Osteoblast (primary cell): ENCODE results near the gene MLXIP. TPM values are rescaled to one million over a fixed set of nuclear protein-coding genes. Genes with fewer than 3 reads are reported as not detected.

Experiments
- DNase-seq: peaks from one replicate; pipeline ENCODE4 v3.0.0; 2011; ENCODE audit warnings: low spot score, mixed read lengths; ENCODE audit not compliant: insufficient read length; ENCODE audit errors: missing footprints
- H2AFZ ChIP-seq: 2 replicates; pipeline ENCODE4 v1.6.0; 2011; ENCODE audit warnings: mild to moderate bottlenecking, low read length
- H3K27ac ChIP-seq: 2 replicates; pipeline ENCODE4 v1.5.1; 2011; ENCODE audit warnings: mild to moderate bottlenecking, low read depth, low read length, moderate library complexity
- H3K27me3 ChIP-seq: 2 replicates; pipeline ENCODE4 v1.6.0; 2012; ENCODE audit warnings: mild to moderate bottlenecking, control low read depth, inconsistent platforms, low read length, moderate library complexity; ENCODE audit not compliant: insufficient read depth
- H3K36me3 ChIP-seq: 2 replicates; pipeline ENCODE4 v1.5.1; 2011; ENCODE audit warnings: mild to moderate bottlenecking, low read length, control low read depth, moderate library complexity; ENCODE audit not compliant: insufficient read depth
- H3K4me1 ChIP-seq: 2 replicates; pipeline ENCODE4 v1.5.1; 2011; ENCODE audit warnings: mild to moderate bottlenecking, low read length, control low read depth, moderate library complexity; ENCODE audit not compliant: insufficient read depth
- H3K4me2 ChIP-seq: 2 replicates; pipeline ENCODE4 v1.6.0; 2011; ENCODE audit warnings: mild to moderate bottlenecking, low read length; ENCODE audit not compliant: insufficient read depth
- H3K4me3 ChIP-seq: fragments of 200-600 bp; sonication (generic); 3 replicates; pipeline ENCODE4 v1.5.1; 2012; ENCODE audit warnings: mild to moderate bottlenecking, low read length, inconsistent platforms; ENCODE audit not compliant: insufficient read depth
- H3K79me2 ChIP-seq: 2 replicates; pipeline ENCODE4 v1.6.0; 2012; ENCODE audit warnings: mild to moderate bottlenecking, low read length, control low read depth, inconsistent platforms; ENCODE audit not compliant: insufficient read depth
- H3K9me3 ChIP-seq: 2 replicates; pipeline ENCODE4 v1.5.1; 2011; ENCODE audit warnings: low read depth, low read length, control low read depth
- H4K20me1 ChIP-seq: 2 replicates; pipeline ENCODE4 v1.6.0; 2012; ENCODE audit warnings: mild to moderate bottlenecking, low read length, control low read depth; ENCODE audit not compliant: insufficient read depth
- CTCF ChIP-seq: IDR thresholded peaks from 2 replicates; pipeline ENCODE4 v1.5.1; 2011; ENCODE audit warnings: mild to moderate bottlenecking, low read depth, low read length, moderate library complexity; ENCODE audit errors: extremely low read depth
- total RNA-seq: library from RNA; depleted of rRNA; stranded (reverse); fragments of >200 nt; gene quantifications from 2 replicates; pipeline ENCODE4 v1.2.3, GENCODE V29; 2012

The MLXIP gene
- total RNA-seq, 1 donor, result 14.1 TPM

- no peak overlapping the region for H3K27ac ChIP-seq
- no peak overlapping the region for H3K4me3 ChIP-seq
- no peaks in the 10 kb centered on the region for H3K4me1 ChIP-seq
- H2AFZ ChIP-seq, result no peak overlapping the region
- H3K79me2 ChIP-seq, result no peaks in the 10 kb centered on the region
- no peak overlapping the region for H3K4me2 ChIP-seq
- DNase-seq, result no peak
- TF ChIP-seq CTCF, result no peak
- no peaks in the 10 kb centered on the region for H3K36me3 ChIP-seq
- peaks cover 5% of the 10 kb centered on the region for H3K27me3 ChIP-seq
- H4K20me1 ChIP-seq, result no peaks in the 10 kb centered on the region
- no peaks in the 10 kb centered on the region for H3K9me3 ChIP-seq
These were observed 88.1 kb downstream of the MLXIP start for GRCh38 chr12:122166422-122167349.

- no peaks in the 10 kb centered on the region for H4K20me1 ChIP-seq
- peaks cover 10% of the 10 kb centered on the region for H3K27me3 ChIP-seq
- H3K79me2 ChIP-seq, result no peaks in the 10 kb centered on the region
- H3K36me3 ChIP-seq, result no peaks in the 10 kb centered on the region
- no peak for TF ChIP-seq CTCF
- H3K4me3 ChIP-seq, result no peak overlapping the region
- no peaks in the 10 kb centered on the region for H3K9me3 ChIP-seq
- H2AFZ ChIP-seq, result no peak overlapping the region
- H3K27ac ChIP-seq, result no peak overlapping the region
- no peak overlapping the region for H3K4me2 ChIP-seq
- no peak for DNase-seq
- no peaks in the 10 kb centered on the region for H3K4me1 ChIP-seq
These were observed 88.9 kb downstream of the MLXIP start for GRCh38 chr12:122167356-122167925.

GRCh38 chr12:122168492-122168891 is 89.9 kb downstream of the MLXIP start:
- H3K4me3 ChIP-seq, result no peak overlapping the region
- H3K4me2 ChIP-seq, result no peak overlapping the region
- no peaks in the 10 kb centered on the region for H3K36me3 ChIP-seq
- no peaks in the 10 kb centered on the region for H3K79me2 ChIP-seq
- no peaks in the 10 kb centered on the region for H3K9me3 ChIP-seq
- H4K20me1 ChIP-seq, result no peaks in the 10 kb centered on the region
- H3K27me3 ChIP-seq, result peaks cover 14% of the 10 kb centered on the region
- no peak for TF ChIP-seq CTCF
- no peak for DNase-seq
- H3K4me1 ChIP-seq, result no peaks in the 10 kb centered on the region
- no peak overlapping the region for H3K27ac ChIP-seq
- no peak overlapping the region for H2AFZ ChIP-seq

DNA sequence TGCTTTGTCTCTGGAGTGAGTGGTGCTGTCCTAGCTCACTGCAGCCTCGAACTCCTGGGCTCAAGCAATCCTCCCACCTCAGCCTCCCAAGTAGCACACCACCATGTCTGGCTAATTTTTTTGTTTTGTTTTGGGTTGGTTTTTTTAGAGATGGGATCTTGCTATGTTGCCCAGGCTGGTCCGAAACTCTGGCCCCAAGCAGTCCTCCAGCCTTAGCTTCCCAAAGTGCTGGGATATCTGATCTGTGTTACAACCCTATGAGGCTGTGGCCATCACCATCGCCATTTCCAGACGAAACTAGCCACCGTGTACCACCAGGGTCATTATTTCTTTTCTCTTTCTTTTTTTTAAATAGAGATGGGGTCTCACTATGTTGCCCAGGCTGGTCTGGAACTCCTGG is 92.8 kb downstream of the MLXIP start:
- no peak for DNase-seq
- Histone ChIP-seq H3K4me2 (no peak overlapping the region), H3K9me3 (no peaks in the 10 kb centered on the region), H3K4me3 (no peak overlapping the region), H2AFZ (no peak overlapping the region), H3K4me1 (no peaks in the 10 kb centered on the region), H3K27ac (no peak overlapping the region), H3K79me2 (no peaks in the 10 kb centered on the region), H4K20me1 (no peaks in the 10 kb centered on the region), H3K36me3 (no peaks in the 10 kb centered on the region), H3K27me3 (peaks cover 10% of the 10 kb centered on the region)
- TF ChIP-seq CTCF, result no peak
